Stimulated activated CD8-positive, alpha-beta memory T cell treated with anti-CD3 and anti-CD28 coated beads, Interleukin-2, amount 100 ng/mL, for 1 hour (primary cell): ENCODE measurements around the gene UBR1.

Source experiments
- DNase-seq, 2 donors: peaks; one replicate each; pipeline ENCODE4 v3.0.0-alpha.2; 2020; ENCODE audit warnings: low read depth in 2 of 2

The UBR1 gene

GRCh38 chr15:43107751-43108150 is 1.9 kb upstream of the UBR1 start:
- no peak for DNase-seq

DNA sequence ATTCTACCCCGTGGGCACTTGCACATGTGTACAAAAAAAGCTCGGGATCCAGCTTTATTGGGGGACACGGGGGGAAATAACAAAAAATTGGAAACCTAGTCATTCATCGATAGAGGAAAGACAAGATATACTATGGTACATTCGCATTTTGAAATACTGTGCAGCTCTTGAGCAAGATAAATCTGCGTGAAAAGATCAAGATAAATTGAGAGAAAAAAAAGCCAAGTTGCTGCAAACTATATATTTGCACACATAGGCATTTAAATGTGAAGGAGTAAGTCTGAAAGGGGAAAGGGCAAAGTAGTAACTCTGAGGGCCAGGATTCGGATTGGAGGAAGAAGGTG is 620 bp upstream of the UBR1 start:
- DNase-seq = no peak

DNA sequence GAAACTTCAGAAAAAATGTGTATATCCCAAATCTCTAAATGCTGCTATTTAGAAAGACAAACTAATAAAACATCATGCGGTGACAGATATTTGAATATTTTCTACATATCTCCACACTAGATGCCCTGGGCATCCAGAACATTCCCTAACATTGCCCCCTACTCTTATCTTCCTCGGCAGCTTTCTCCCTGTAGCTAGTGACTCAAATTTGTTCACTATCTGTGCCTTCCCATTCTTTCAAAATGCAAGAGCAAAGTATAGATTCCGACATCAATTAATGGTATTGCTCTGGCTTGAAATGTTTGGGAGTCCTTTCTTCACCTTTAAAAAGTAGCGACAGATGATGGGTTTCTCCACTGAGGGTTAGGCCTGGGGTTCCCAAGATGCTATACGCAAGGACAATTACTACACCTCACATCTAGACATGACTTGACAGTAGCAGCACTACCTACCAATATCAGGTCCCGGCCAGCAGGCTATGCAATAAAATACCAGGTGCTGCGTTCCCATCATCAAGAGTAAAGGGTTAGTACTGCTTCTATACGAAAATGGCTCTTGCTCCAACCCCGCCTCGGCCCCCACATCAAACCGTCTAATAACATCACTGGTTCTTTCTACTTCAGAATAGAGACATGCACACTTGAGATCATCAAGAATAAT is 631 bp downstream of the UBR1 start:
- DNase-seq = no peak

GRCh38 chr15:43104426-43104825 is 1.4 kb downstream of the UBR1 start:
- DNase-seq = no peak

- no peak for DNase-seq
These were observed 1.9 kb downstream of the UBR1 start for GRCh38 chr15:43103907-43104306.

DNA sequence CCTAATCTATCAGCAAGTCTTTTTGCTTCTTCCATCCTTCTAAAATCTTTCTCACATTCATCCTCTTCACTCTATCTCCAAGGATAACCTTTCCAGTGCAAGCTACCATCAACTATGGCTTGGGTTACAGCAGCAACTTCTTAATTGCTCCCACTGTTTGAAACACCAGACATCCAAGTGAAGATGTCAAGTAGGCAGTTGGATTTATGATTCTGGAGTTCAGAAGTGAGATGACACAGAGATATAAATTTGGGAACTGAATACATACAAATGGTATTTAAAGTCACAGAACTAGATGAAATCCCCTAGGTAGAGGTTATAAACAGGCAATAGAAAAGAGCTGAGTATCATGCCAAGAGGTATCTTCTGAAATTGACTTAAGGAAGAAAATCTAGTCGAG is 3.7 kb downstream of the UBR1 start:
- DNase-seq = no peak

- DNase-seq = no peak
These were observed 4.9 kb downstream of the UBR1 start for GRCh38 chr15:43100971-43101370.

- DNase-seq = no peak
These were observed 6.6 kb downstream of the UBR1 start for GRCh38 chr15:43099105-43099845.

DNA sequence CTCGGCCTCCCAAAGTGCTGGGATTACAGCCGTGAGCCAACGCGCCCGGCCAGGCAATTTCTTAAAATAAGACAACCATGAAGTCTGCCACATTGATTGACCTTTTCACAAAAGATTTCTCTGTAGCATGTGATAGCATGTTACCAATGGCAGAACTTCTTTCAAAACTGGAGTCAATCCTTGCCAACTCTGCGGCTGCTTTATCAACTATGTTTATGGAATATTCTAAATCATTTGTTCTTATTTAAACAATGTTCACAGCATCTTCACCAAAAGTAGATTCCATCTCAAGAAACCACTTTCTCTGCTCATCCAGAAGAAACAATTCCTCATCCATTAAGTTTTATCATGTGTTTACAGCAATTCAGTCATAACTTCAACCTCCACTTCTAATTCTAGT is 9.4 kb downstream of the UBR1 start:
- no peak for DNase-seq

GRCh38 chr15:43095708-43096347 is 10.0 kb downstream of the UBR1 start:
- no peak for DNase-seq

DNA sequence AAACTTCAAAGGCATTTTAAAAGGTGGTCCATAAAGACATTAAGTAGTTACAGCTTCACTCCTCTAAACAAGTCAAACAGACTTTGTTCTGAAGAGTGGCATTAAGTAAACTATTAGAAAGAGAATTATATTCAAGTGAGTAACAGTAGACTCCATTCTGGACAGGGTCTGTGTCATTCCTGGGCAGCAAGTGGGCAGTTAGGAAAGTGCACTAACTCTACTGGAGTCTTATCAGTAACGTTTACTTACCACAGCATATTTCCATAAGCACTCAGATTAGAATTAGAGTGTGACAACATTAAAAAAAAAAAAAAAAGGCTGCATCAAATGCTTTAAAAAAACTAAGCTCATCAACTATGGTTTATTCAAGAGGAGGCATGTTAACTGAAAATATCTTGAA is 10.6 kb downstream of the UBR1 start:
- DNase-seq = no peak

- no peak for DNase-seq
These were observed 11.3 kb downstream of the UBR1 start for GRCh38 chr15:43094416-43095030.

DNA sequence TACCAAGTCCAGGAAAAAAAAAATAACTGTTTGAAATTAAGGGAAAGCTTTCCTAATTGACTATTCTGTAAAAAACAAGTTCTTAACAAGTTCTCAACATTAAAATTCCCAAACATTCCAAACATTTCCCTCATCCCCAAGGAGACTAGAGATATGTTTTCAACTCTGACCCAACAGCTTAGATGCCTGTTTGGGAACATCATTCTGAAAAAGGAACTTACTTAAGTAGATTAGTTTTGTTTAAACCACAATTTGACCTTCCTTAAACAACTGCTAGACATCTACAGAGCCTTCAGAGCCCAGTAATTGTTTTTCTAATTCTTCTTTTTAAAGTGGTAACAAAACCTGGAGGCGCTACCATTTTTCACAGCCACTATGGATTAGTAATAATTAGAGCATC is 12.8 kb downstream of the UBR1 start:
- DNase-seq = no peak

- no peak for DNase-seq
These were observed 14.0 kb downstream of the UBR1 start for GRCh38 chr15:43091859-43092258.

DNA sequence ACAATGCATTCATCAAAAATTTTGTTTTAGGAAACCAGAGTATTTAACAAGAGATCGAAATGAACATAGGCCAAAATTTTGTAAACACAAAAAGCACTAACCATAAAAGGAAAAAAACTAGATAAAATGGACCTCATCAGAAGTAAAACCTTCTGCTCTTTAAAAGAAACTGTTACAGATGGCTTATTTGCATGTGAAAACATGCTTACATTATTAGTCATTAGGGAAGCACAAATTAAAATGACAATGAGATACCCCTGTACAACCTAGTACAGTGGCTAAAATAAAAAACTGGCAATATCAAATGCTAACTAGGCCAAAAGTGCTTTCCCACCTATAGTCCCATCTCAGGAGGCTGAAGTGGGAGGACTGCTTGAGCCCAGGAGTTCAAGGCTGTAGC is 19.3 kb downstream of the UBR1 start:
- no peak for DNase-seq

DNA sequence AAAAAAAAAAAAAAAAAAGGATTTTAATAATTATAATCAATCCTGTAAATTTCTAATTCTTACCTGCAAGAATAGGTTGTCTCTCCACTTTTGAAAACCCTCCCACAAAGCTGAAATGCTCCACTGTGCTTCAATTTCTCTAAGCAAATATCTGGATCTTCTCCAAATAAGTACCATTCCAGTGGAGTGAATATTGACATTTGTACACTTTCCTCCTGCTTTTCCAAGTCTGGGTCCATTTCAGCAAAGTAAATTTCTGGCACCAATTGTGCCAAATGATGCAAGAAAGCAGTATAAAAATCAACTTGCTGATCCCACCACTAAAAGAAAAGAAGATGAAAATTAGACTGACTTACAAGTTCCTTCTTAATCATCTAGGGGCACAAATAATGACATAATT is 19.9 kb downstream of the UBR1 start:
- no peak for DNase-seq

GRCh38 chr15:43082509-43082908 is 23.3 kb downstream of the UBR1 start:
- DNase-seq = no peak

DNA sequence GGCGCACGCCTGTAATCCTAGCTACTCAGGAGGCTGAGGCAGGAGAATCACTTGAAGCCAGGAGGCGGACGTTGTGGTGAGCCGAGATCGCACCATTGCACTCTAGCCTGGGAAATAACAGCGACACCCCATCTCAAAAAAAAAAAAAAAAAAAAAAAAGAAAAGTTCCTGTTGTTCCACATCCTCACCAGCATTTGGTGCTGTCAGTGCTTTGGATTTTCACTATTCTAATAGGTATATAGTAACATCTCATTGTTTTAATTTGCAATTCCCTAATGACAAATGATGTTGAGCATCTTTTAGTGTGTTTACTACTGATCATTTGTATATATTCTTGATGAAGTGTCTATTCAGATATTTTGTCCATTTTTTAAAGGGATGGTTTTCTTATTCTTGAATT is 24.6 kb downstream of the UBR1 start:
- no peak for DNase-seq

DNA sequence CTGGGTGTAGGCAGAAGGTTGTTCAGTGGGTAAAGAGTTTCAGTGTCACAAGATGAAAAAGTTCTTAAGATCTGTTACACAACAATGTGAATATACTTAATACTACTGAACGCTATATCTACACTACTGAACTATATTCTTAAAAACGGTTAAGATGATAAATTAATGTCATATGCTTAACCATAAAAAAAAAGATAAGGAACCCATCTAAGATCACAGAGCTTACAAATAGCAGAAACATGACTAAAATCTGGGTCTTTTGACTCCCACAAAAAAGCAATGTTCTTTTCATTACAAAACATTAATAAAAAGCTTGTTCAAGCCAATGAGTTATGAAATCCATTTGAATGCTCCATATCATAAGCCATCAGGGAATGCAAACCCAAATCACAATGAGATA is 34.4 kb downstream of the UBR1 start:
- no peak for DNase-seq

- DNase-seq = no peak
These were observed 34.9 kb downstream of the UBR1 start for GRCh38 chr15:43070893-43071292.

GRCh38 chr15:43070249-43070648 is 35.6 kb downstream of the UBR1 start:
- DNase-seq = no peak

DNA sequence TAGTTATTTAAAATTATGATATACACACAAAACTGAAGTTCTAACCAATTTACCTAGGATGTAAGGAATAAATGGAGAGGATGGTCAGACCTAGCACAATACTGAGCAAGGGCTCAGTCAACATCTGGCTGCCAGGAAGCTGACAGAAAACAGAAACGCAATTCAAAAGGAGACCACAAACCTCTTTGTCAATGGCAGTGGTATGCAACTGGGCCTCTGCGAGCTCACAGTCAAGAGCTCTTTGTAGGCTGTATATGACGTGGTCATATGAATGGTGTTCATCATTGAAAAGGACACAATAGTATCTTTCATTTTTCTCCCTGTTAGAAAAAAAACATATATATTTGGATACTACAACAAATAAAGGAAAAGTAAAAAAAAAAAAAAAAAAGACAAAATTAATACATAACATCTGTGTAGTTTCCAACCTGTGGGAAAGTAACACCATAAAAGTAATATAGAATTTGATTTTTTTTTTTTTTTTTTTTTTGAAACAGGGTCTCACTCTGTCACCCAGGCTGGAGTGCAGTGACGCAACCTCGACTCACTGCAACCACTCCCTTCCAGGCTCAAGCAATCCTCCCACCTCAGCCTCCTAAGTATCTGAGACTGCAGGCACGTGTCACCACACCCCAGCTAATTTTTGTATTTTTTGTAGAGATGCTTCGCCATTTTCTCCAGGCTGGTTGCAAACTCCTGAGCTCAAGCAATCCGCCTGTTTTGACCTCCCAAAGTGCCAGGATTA is 37.9 kb downstream of the UBR1 start:
- no peak for DNase-seq
